ENCODE data around the gene C2orf49.

The C2orf49 gene

GRCh38 chr2:105387225-105387624, 49.9 kb downstream of the C2orf49 start:
- no peak for ATAC-seq
- TF ChIP-seq ARNTL (CRISPR knock-in tag; IDR thresholded peaks at IDR 0.05; ENCODE audit: borderline replicate concordance, low read depth) = no peak
- no peak for TF ChIP-seq ZNF565 (CRISPR knock-in tag; conservative IDR thresholded peaks at IDR 0.05; ENCODE audit: low read depth)
- TF ChIP-seq PPARA (CRISPR knock-in tag; IDR thresholded peaks at IDR 0.05; ENCODE audit: borderline replicate concordance) = no peak
- TF ChIP-seq ISL1 (CRISPR knock-in tag; IDR thresholded peaks at IDR 0.05) = no peak
- no peak for TF ChIP-seq ZFP3 (CRISPR knock-in tag; IDR thresholded peaks at IDR 0.05)
- TF ChIP-seq SNAI2 (CRISPR knock-in tag; IDR thresholded peaks at IDR 0.05) = no peak
- TF ChIP-seq ZFP30 (CRISPR knock-in tag; IDR thresholded peaks at IDR 0.05) = no peak
- no peak for TF ChIP-seq CSDC2 (CRISPR knock-in tag; IDR thresholded peaks at IDR 0.05)
- TF ChIP-seq CREB5 (CRISPR knock-in tag; IDR thresholded peaks at IDR 0.05; ENCODE audit: low read depth) = no peak
- TF ChIP-seq ZC3H10 (CRISPR knock-in tag; IDR thresholded peaks at IDR 0.05) = no peak

- TF ChIP-seq PATZ1 (CRISPR knock-in tag; IDR thresholded peaks at IDR 0.05; ENCODE audit: borderline replicate concordance) = no peak
- TF ChIP-seq ISL1 (CRISPR knock-in tag; IDR thresholded peaks at IDR 0.05) = peak; percentile 82
- TF ChIP-seq TSHZ2 (CRISPR knock-in tag; IDR thresholded peaks at IDR 0.05) = no peak
- peak; percentile 81 for ATAC-seq
These were observed 51.6 kb downstream of the C2orf49 start for GRCh38 chr2:105388971-105389381.

GRCh38 chr2:105390454-105390853, 53.1 kb downstream of the C2orf49 start:
- ATAC-seq = no peak
- TF ChIP-seq ZNF8 (CRISPR knock-in tag; IDR thresholded peaks at IDR 0.05) (no peak), CREB5 (CRISPR knock-in tag; IDR thresholded peaks at IDR 0.05; ENCODE audit: low read depth) (no peak), ZFP3 (CRISPR knock-in tag; IDR thresholded peaks at IDR 0.05) (no peak), TOX (CRISPR knock-in tag; IDR thresholded peaks at IDR 0.05; ENCODE audit: borderline replicate concordance) (no peak), RARB (CRISPR knock-in tag; IDR thresholded peaks at IDR 0.05) (no peak), OSR1 (CRISPR knock-in tag; IDR thresholded peaks at IDR 0.05) (no peak), ISL1 (CRISPR knock-in tag; IDR thresholded peaks at IDR 0.05) (no peak), SNAI2 (CRISPR knock-in tag; IDR thresholded peaks at IDR 0.05) (no peak)

- TF ChIP-seq ARNTL (CRISPR knock-in tag; IDR thresholded peaks at IDR 0.05; ENCODE audit: borderline replicate concordance, low read depth) (no peak), TSHZ2 (CRISPR knock-in tag; IDR thresholded peaks at IDR 0.05) (no peak), GLIS3 (CRISPR knock-in tag; IDR thresholded peaks at IDR 0.05) (no peak), OSR1 (CRISPR knock-in tag; IDR thresholded peaks at IDR 0.05) (no peak), PATZ1 (CRISPR knock-in tag; IDR thresholded peaks at IDR 0.05; ENCODE audit: borderline replicate concordance) (no peak), TCF4 (CRISPR knock-in tag; IDR thresholded peaks at IDR 0.05; ENCODE audit: borderline replicate concordance) (no peak), BACH2 (CRISPR knock-in tag; IDR thresholded peaks at IDR 0.05; ENCODE audit: borderline replicate concordance) (no peak), ZFP30 (CRISPR knock-in tag; IDR thresholded peaks at IDR 0.05) (no peak), SNAI2 (CRISPR knock-in tag; IDR thresholded peaks at IDR 0.05) (no peak), ZNF70 (CRISPR knock-in tag; IDR thresholded peaks at IDR 0.05) (no peak), CREB5 (CRISPR knock-in tag; IDR thresholded peaks at IDR 0.05; ENCODE audit: low read depth) (no peak), ISL1 (CRISPR knock-in tag; IDR thresholded peaks at IDR 0.05) (no peak), PPARA (CRISPR knock-in tag; IDR thresholded peaks at IDR 0.05; ENCODE audit: borderline replicate concordance) (no peak), TOX (CRISPR knock-in tag; IDR thresholded peaks at IDR 0.05; ENCODE audit: borderline replicate concordance) (no peak), CSDC2 (CRISPR knock-in tag; IDR thresholded peaks at IDR 0.05) (no peak), ZNF8 (CRISPR knock-in tag; IDR thresholded peaks at IDR 0.05) (no peak), ZC3H10 (CRISPR knock-in tag; IDR thresholded peaks at IDR 0.05) (no peak), ZFP3 (CRISPR knock-in tag; IDR thresholded peaks at IDR 0.05) (no peak), ZNF565 (CRISPR knock-in tag; conservative IDR thresholded peaks at IDR 0.05; ENCODE audit: low read depth) (no peak)
- ATAC-seq = no peak
These were observed 53.8 kb downstream of the C2orf49 start for GRCh38 chr2:105391058-105391627.

Data from SK-N-SH treated with all-trans-retinoic acid at 6 μM for 48 hours (cell line).